Measurements from ENCODE around the gene UBASH3B.

DNA sequence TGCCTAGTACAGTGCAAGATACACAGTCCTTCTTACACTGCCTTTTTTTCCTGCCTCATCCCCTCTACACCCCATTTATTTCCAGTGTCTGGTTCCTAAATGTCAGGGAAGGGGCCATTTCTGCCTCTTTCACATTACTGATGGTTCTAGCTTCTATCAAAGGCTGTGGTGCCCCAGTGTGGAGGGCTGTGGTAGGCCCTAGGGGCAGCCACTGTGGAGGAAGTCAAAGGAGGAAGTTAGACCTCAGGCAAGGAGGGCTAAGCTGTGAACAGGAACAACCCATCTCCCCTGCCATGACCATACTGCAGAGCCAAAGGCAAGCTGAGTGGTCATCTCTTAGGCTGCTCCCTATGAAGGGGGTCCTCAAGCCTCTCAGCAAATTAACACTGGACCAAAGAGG lies 100.9 kb downstream of the UBASH3B start:
- no peak for TF ChIP-seq CREB1 (IDR thresholded peaks at IDR 0.05; ENCODE audit: low read depth)
- no peak for TF ChIP-seq REST (IDR thresholded peaks at IDR 0.05; ENCODE audit: low read depth)
- TF ChIP-seq CEBPB (IDR thresholded peaks at IDR 0.05), result no peak
- no peak for TF ChIP-seq EP300 (IDR thresholded peaks at IDR 0.05; ENCODE audit: borderline replicate concordance)
- TF ChIP-seq YY1 (IDR thresholded peaks at IDR 0.05; ENCODE audit: low read depth), result no peak
- no peak for TF ChIP-seq FOXM1 (IDR thresholded peaks at IDR 0.05; ENCODE audit: borderline replicate concordance, low read depth)
